ENCODE measurements around the gene DNAH11. TPM values are rescaled to one million over a fixed set of nuclear protein-coding genes. Genes with fewer than 3 reads are reported as not detected.

Gene DNAH11
- total and polyA plus RNA-seq, 9 of the 15 experiments (the other 6 are each of a cell fraction or from before 2014, with no cell fraction given), result under 0.01 TPM; not detected in 7

GRCh38 chr7:21918216-21918615 is 375.4 kb downstream of the DNAH11 start:
- no peaks in the 10 kb centered on the region for H3K9me1 ChIP-seq (ENCODE audit: control insufficient read depth, insufficient read depth, low read length)
- CTCF ChIA-PET (ENCODE audit: low intra/inter-chr PET ratio), result no interaction called here
- H3K4me2 ChIP-seq (ENCODE audit: insufficient read depth, low read length), result no peak overlapping the region
- H3K36me3 ChIP-seq (ENCODE audit: control insufficient read depth, insufficient read depth, low read length), result no peaks in the 10 kb centered on the region
- peaks cover 0 to 4% of the 10 kb centered on the region in 2 experiments; a peak in 2 of 5 replicates for H3K27me3 ChIP-seq (ENCODE audit: control insufficient read depth in 2 of 2, insufficient read depth in 2 of 2, low read length in 2 of 2)
- H4K20me1 ChIP-seq (replicated peaks; ENCODE audit: control insufficient read depth, insufficient read depth, low read length), result no peaks in the 10 kb centered on the region
- H3K4me1 ChIP-seq (replicated peaks in 1 of 2; ENCODE audit: control insufficient read depth in 2 of 2, insufficient read depth in 2 of 2, low read length in 2 of 2), result no peaks in the 10 kb centered on the region
- no peak overlapping the region for H3K9ac ChIP-seq (ENCODE audit: insufficient read depth in 1 of 2, low read depth in 2 of 2, low read length in 2 of 2)
- FAIRE-seq, result no peak
- no peak overlapping the region for H3K27ac ChIP-seq (ENCODE audit: extremely low read depth, low read depth, low read length)
- WGBS (ENCODE audit: insufficient coverage, low coverage, missing lambda C conversion rate), result 0% methylated on average over 2 of the region's 2 CpGs
- no peaks in the 10 kb centered on the region for H3K9me3 ChIP-seq (replicated peaks; ENCODE audit: control insufficient read depth, insufficient read depth, low read depth, low read length)
- no peaks in the 10 kb centered on the region for H3K79me2 ChIP-seq (ENCODE audit: control insufficient read depth, insufficient read depth, low read length)
- no peak for ATAC-seq
- POLR2A ChIA-PET, result no interaction called here
- in situ Hi-C loops (cut with MboI), result no loop called here
- intact Hi-C loops (cut with micrococcal nuclease), result no loop called here
- BruUV-seq (replicated peaks), result no TSS peak
- no peak overlapping the region for H3K4me3 ChIP-seq
- no peak for DNase-seq (ENCODE audit: extremely low read depth in 1 of 4, low spot score in 3 of 4)
- no peak overlapping the region for H2AFZ ChIP-seq (ENCODE audit: low read depth, low read length)
- no peak for TF ChIP-seq ZBTB11 (CRISPR knock-in tag; IDR thresholded peaks at IDR 0.05)
- no peak for TF ChIP-seq CAMTA2 (CRISPR knock-in tag; conservative IDR thresholded peaks at IDR 0.05)
- TF ChIP-seq ZSCAN29 (IDR thresholded peaks at IDR 0.05), result no peak
- no peak for TF ChIP-seq SIN3A (IDR thresholded peaks at IDR 0.05; ENCODE audit: borderline replicate concordance in 2 of 2, control insufficient read depth in 1 of 2, low read depth in 2 of 2, low read length in 2 of 2)
- no peak for TF ChIP-seq ZBED1 (IDR thresholded peaks at IDR 0.05)
- no peak for TF ChIP-seq SIRT6 (IDR thresholded peaks at IDR 0.05; ENCODE audit: low read depth, low read length)
- no peak for TF ChIP-seq CUX1 (CRISPR knock-in tag; IDR thresholded peaks at IDR 0.05)
- TF ChIP-seq ZNF41 (CRISPR knock-in tag; conservative IDR thresholded peaks at IDR 0.05), result no peak
- TF ChIP-seq CHAMP1 (IDR thresholded peaks at IDR 0.05), result no peak
- no peak for TF ChIP-seq TCF15 (CRISPR knock-in tag; IDR thresholded peaks at IDR 0.05)
- no peak for TF ChIP-seq BRF1 (IDR thresholded peaks at IDR 0.05; ENCODE audit: borderline replicate concordance, extremely low read depth, insufficient read length)

Measured in K562 (cell line).